GM12878 (cell line): ENCODE results near the gene CHMP1B. TPM values are rescaled to one million over a fixed set of nuclear protein-coding genes. Genes with fewer than 3 reads are reported as not detected.

Source experiments
- ATAC-seq: fragments of 200-7000 bp; cut with Tn5 transposase; 3 replicates; pipeline ENCODE4 v1.9.1; 2020; ENCODE audit warnings: mild to moderate bottlenecking, moderate library complexity
- BruUV-seq: library from RNA; stranded (reverse); fragments of 400-500 nt; replicated peaks from 2 replicates; lab custom pipeline; 2021; lab: Mats Ljungman, UMichigan
- CTCF ChIA-PET: fragments of 300-600 bp; sonication (Branson Sonifier 250); formaldehyde crosslinking; extraction: SDS; loops from one replicate; lab custom pipeline; 2021; ENCODE audit warnings: inconsistent platforms; lab: Yijun Ruan, JAX
- POLR2A ChIA-PET: fragments of 350-600 bp; formaldehyde crosslinking; extraction: SDS; loops from one replicate; lab custom pipeline; 2021; ENCODE audit warnings: inconsistent platforms; lab: Charles Lee
- RAD21 ChIA-PET: fragments of 300-600 bp; sonication (Branson Sonifier 250); formaldehyde crosslinking; loops from one replicate; lab custom pipeline; 2023; ENCODE audit warnings: antibody characterized with exemption; ENCODE audit not compliant: unreplicated experiment; lab: Charles Lee
- SMC1A ChIA-PET: fragments of 300-600 bp; sonication (Branson Sonifier 250); formaldehyde crosslinking; loops from one replicate; lab custom pipeline; 2023; ENCODE audit not compliant: unreplicated experiment, uncharacterized antibody; lab: Charles Lee
- DNase-seq: peaks from one replicate; pipeline ENCODE4 v3.0.0-alpha.2; 2011; ENCODE audit warnings: low read depth, low spot score
- FAIRE-seq: peaks from 3 replicates; lab custom pipeline; 2011; peaks lifted over from hg19 to GRCh38; lab: Jason Lieb, UNC
- H2AFZ ChIP-seq: 2 replicates; pipeline ENCODE4 v1.6.0; 2011; ENCODE audit warnings: low read depth, low read length, control low read depth; ENCODE audit not compliant: control insufficient read depth
- H3K27ac ChIP-seq: 2 replicates; pipeline ENCODE4 v1.5.1; 2011; ENCODE audit warnings: control low read depth; ENCODE audit not compliant: control insufficient read depth, insufficient read depth
- H3K27me3 ChIP-seq, 2 experiments: replicated peaks in 1 of 2; 2 replicates each; pipeline versions ENCODE4 v1.6.0 to v1.6.1; 2011; ENCODE audit warnings: low read length in 1 of 2; ENCODE audit not compliant: control insufficient read depth in 2 of 2, insufficient read depth in 2 of 2
- H3K36me3 ChIP-seq, 2 experiments: 2 replicates each; pipeline ENCODE4 v1.5.1; 2011; ENCODE audit warnings: low read length in 1 of 2; ENCODE audit not compliant: control insufficient read depth in 2 of 2, insufficient read depth in 2 of 2
- H3K4me1 ChIP-seq: 2 replicates; pipeline ENCODE4 v1.6.1; 2011; ENCODE audit warnings: mild to moderate bottlenecking, low read length, moderate library complexity, mixed read lengths; ENCODE audit not compliant: control insufficient read depth, insufficient read depth
- H3K4me2 ChIP-seq: 2 replicates; pipeline ENCODE4 v1.6.0; 2011; ENCODE audit warnings: control low read depth; ENCODE audit not compliant: control insufficient read depth, insufficient read depth
- H3K4me3 ChIP-seq: fragments of 200-600 bp; sonication (generic); 2 replicates; pipeline ENCODE4 v1.5.1; 2016
- H3K79me2 ChIP-seq: 2 replicates; pipeline ENCODE4 v1.6.0; 2011; ENCODE audit warnings: low read length; ENCODE audit not compliant: control insufficient read depth, insufficient read depth
- H3K9ac ChIP-seq: 2 replicates; pipeline ENCODE4 v1.8.0; 2011; ENCODE audit warnings: low read length, control low read depth, mixed read lengths; ENCODE audit not compliant: control insufficient read depth, insufficient read depth
- H3K9me3 ChIP-seq: replicated peaks from 3 replicates; pipeline ENCODE4 v1.5.1; 2011; ENCODE audit warnings: mild to moderate bottlenecking, low read length; ENCODE audit not compliant: control insufficient read depth, insufficient read depth
- H4K20me1 ChIP-seq: 2 replicates; pipeline ENCODE4 v1.6.0; 2011; ENCODE audit not compliant: control insufficient read depth, insufficient read depth
- DPF2 ChIP-seq: fragments of 450-650 bp; IDR thresholded peaks from 2 replicates; pipeline ENCODE4 v1.6.1; 2017; ENCODE audit warnings: mild to moderate bottlenecking
- EP300 ChIP-seq, 2 experiments: fragments of 150-350 bp in 1 of 2; IDR thresholded peaks; 2 replicates each; pipeline ENCODE4 v1.6.1; 2011 to 2012; ENCODE audit warnings: low read depth in 2 of 2, low read length in 2 of 2, borderline replicate concordance in 1 of 2, improper control_type of control experiment in 1 of 2, inconsistent platforms in 1 of 2; ENCODE audit not compliant: control insufficient read depth in 1 of 2
- HDAC6 ChIP-seq: fragments of 200-600 bp; sonication (generic); IDR thresholded peaks from one replicate; pipeline ENCODE4 v1.8.0; 2017; ENCODE audit warnings: antibody characterized with exemption; ENCODE audit not compliant: unreplicated experiment
- IKZF1 ChIP-seq: fragments of 450-650 bp; conservative IDR thresholded peaks from 2 replicates; pipeline ENCODE4 v1.6.1; 2017; ENCODE audit warnings: antibody characterized with exemption, mild to moderate bottlenecking
- IKZF2 ChIP-seq, 2 experiments: fragments of 450-650 bp; IDR thresholded peaks; 2 replicates each; pipeline ENCODE4 v1.6.1; 2017; ENCODE audit warnings: mild to moderate bottlenecking in 2 of 2, moderate library complexity in 2 of 2
- NFYA ChIP-seq: IDR thresholded peaks from 2 replicates; pipeline ENCODE4 v1.6.1; 2011; ENCODE audit warnings: low read depth, mild to moderate bottlenecking, low read length, improper control_type of control experiment, borderline replicate concordance
- PKNOX1 ChIP-seq: fragments of 450-650 bp; IDR thresholded peaks from 2 replicates; pipeline ENCODE4 v1.6.1; 2016; ENCODE audit warnings: mild to moderate bottlenecking
- POLR2AphosphoS5 ChIP-seq: IDR thresholded peaks from 2 replicates; pipeline ENCODE4 v1.6.1; 2011; ENCODE audit warnings: mild to moderate bottlenecking, low read length, inconsistent platforms
- RB1 ChIP-seq: fragments of 450-650 bp; formaldehyde crosslinking; IDR thresholded peaks from 2 replicates; pipeline ENCODE4 v1.6.1; 2017; ENCODE audit warnings: mild to moderate bottlenecking, borderline replicate concordance
- RELB ChIP-seq: fragments of 450-650 bp; IDR thresholded peaks from 2 replicates; pipeline ENCODE4 v1.6.1; 2017; ENCODE audit warnings: low read depth, mild to moderate bottlenecking, moderate library complexity
- RUNX3 ChIP-seq: IDR thresholded peaks from 2 replicates; pipeline ENCODE4 v1.6.1; 2012; ENCODE audit warnings: low read length, inconsistent platforms
- SMARCA5 ChIP-seq: fragments of 450-650 bp; IDR thresholded peaks from 2 replicates; pipeline ENCODE4 v1.6.1; 2017; ENCODE audit warnings: mild to moderate bottlenecking
- ZBTB11 ChIP-seq: fragments of 450-650 bp; formaldehyde crosslinking; IDR thresholded peaks from 2 replicates; pipeline ENCODE4 v1.5.0; 2022; ENCODE audit warnings: mild to moderate bottlenecking, missing genetic modification characterization
- WGBS: methylation state at CpG from one replicate; pipeline ENCODE4 v1.1.6; 2016; ENCODE audit warnings: low lambda C conversion rate; ENCODE audit not compliant: insufficient replicate concordance, insufficient coverage; ENCODE audit errors: missing lambda C conversion rate; 5-methylcytosine and 5-hydroxymethylcytosine counted together
- in situ Hi-C: fragments of 300-500 bp; cut with MboI; formaldehyde crosslinking; loops from 9 replicates; pipeline ENCODE4 v1.14.3; 2018; ENCODE audit warnings: mixed read lengths
- intact Hi-C: fragments of 100-400 bp; cut with micrococcal nuclease; formaldehyde crosslinking; loops from one replicate; pipeline ENCODE4 v1.14.2; 2022; ENCODE audit not compliant: unreplicated experiment
- polyA plus RNA-seq, 11 experiments: library from polyadenylated mRNA; depleted of rRNA in 4 of 11; unstranded in 6 of 11; stranded (reverse) in 5 of 11; fragments of >200 nt; fragmentation: Nextera tagmentation in 4 of 11; fragmentation: Illumina TruSeq in 1 of 11; extraction: Ambion mirVana in 4 of 11; extraction: Trizol in 1 of 11; gene quantifications; 1 replicate in 1 of 11; 2 replicates in 10 of 11; pipeline versions ENCODE4 v1.2.1 to v1.2.3, GENCODE V29; 2011 to 2016; ENCODE audit warnings: inconsistent platforms in 2 of 11, missing spikeins in 2 of 11, low read depth in 1 of 11
- total RNA-seq, 4 experiments: library from RNA; depleted of rRNA in 3 of 4; stranded (reverse); fragments of >200 nt in 3 of 4; fragmentation: Illumina TruSeq in 1 of 4; extraction: Trizol in 1 of 4; gene quantifications; 2 replicates each; pipeline versions ENCODE4 v1.2.1 to v1.2.3, GENCODE V29; 2013 to 2021

The CHMP1B gene
- total and polyA plus RNA-seq, 10 of the 15 experiments (the other 5 are each of a cell fraction or from before 2014, with no cell fraction given), result 8.5 to 24.0 (median 18.6) TPM

- TF ChIP-seq RB1 (no peak), POLR2AphosphoS5 (no peak), SMARCA5 (no peak), HDAC6 (no peak), ZBTB11 (CRISPR knock-in tag) (no peak)
- TF ChIP-seq, all 136 proteins: peak for 0
Measured at GRCh38 chr18:11849279-11849678, 1.9 kb upstream of the CHMP1B start (continued).

- WGBS, result under 1% methylated on average over 17 of the region's 17 CpGs
Measured at GRCh38 chr18:11849841-11850634, 1.2 kb upstream of the CHMP1B start.

More at GRCh38 chr18:11849841-11850634, 1.2 kb upstream of the CHMP1B start:
- H3K36me3 ChIP-seq, result no peaks in the 10 kb centered on the region
- H2AFZ ChIP-seq, result peak overlapping the region; percentile 99
- intact Hi-C loops, result loop anchor here (5.0 kb wide), 1 partner anchor 57 kb away; the partner anchor contains the start of gene MPPE1
- DNase-seq, result no peak
- SMC1A ChIA-PET, result interaction anchor here (1.0 to 1.6 kb wide), 2 partner anchors 36 to 88 kb away, joined by 3 to 4 read pairs; no protein-coding TSS in a partner anchor
- H3K4me1 ChIP-seq, result peaks cover 17% of the 10 kb centered on the region
- in situ Hi-C loops, result no loop called here
- POLR2A ChIA-PET, result interaction anchor here (0.6 to 1.1 kb wide), 3 partner anchors 8 to 841 kb away, joined by 3 to 6 read pairs (median 3); no protein-coding TSS in a partner anchor
- H3K4me3 ChIP-seq, result peak overlapping the region; percentile 99
- H3K27ac ChIP-seq, result no peak overlapping the region
- CTCF ChIA-PET, result interaction anchor here (1.1 to 2.1 kb wide), 4 partner anchors 22 to 117 kb away, joined by 3 to 6 read pairs (median 3); no protein-coding TSS in a partner anchor
- peak; percentile 40 for ATAC-seq
- peak overlapping the region; percentile 91 for H3K9ac ChIP-seq
- RAD21 ChIA-PET, result interaction anchor here (1.2 kb wide), 1 partner anchor 88 kb away, joined by 3 read pairs; no protein-coding TSS in a partner anchor
- TF ChIP-seq IKZF2 (IDR thresholded peaks at IDR 0.05), result peak in 1 of 2 experiments; percentile 48; a peak in 2 of 4 replicates
- TF ChIP-seq DPF2, result 0 out of 2 replicates have a peak, but pooled peaks have one; percentile 19
- TF ChIP-seq PKNOX1, result peak; percentile 24
- 0 out of 2 replicates have a peak, but pooled peaks have one; percentile 26 for TF ChIP-seq RUNX3
- no peak for TF ChIP-seq RELB
- TF ChIP-seq EP300 (IDR thresholded peaks at IDR 0.05; ENCODE audit: borderline replicate concordance in 1 of 2, control insufficient read depth in 1 of 2, low read depth in 2 of 2, low read length in 2 of 2), result peak in 1 of 2 experiments; percentile 27; a peak in 1 of 4 replicates
- TF ChIP-seq IKZF1, result peak; percentile 73
- no peak for TF ChIP-seq NFYA
- no peaks in the 10 kb centered on the region for H3K9me3 ChIP-seq
- BruUV-seq, result no TSS peak
- no peaks in the 10 kb centered on the region; a peak in 1 of 4 replicates for H3K27me3 ChIP-seq
- H3K79me2 ChIP-seq, result peaks cover 24% of the 10 kb centered on the region
- FAIRE-seq, result peak; percentile 73
- H4K20me1 ChIP-seq, result no peaks in the 10 kb centered on the region
- H3K4me2 ChIP-seq, result peak overlapping the region; percentile 100
